ENCODE measurements around the gene ZNF487. TPM values are rescaled to one million over a fixed set of nuclear protein-coding genes. Genes with fewer than 3 reads are reported as not detected.

The ZNF487 gene
- total and polyA plus RNA-seq, 10 of the 15 experiments (the other 5 are each of a cell fraction or from before 2014, with no cell fraction given), result 0.74 to 2.1 (median 1.1) TPM

DNA sequence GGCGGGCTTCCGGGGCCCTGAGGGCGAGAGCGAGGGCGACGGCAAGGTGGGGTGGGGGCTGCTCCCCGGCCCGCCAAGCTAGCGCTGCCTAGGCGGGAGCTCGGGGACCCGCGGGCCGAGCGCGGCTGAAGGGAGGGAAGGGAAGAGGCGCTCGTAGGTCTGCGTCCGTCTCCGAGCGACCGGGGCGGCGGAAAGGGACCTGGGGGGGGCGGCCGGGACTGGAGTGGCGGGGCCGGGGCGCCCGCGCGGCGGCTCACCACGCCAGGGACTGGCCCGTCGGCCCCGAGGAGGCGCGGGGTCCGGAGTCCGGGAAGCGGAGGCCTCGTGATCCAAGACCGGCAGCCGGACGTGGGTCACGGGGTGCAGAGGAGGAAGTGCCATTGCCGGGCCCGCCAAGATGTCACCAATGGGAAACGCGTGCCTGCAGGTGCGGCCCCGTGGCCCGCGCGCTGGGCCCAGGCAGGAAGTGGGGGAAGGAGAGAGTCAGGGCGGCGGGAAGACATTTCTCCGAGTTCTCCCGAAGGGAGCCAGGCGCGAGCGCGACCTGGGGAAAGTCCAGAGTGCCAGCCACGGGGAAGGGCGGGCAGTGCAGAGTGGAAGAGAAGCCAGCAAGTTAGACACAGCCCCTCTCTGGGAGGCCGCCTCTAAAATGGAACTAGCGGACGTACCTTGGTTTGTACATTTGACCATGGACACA, 39.8 kb upstream of the ZNF487 start:
- WGBS (ENCODE audit: insufficient coverage, insufficient replicate concordance, low lambda C conversion rate, missing lambda C conversion rate), result under 1% methylated on average over 40 of the region's 70 CpGs
- H3K4me1 ChIP-seq (ENCODE audit: control insufficient read depth, insufficient read depth, low read length), result peaks cover 35% of the 10 kb centered on the region
- no peaks in the 10 kb centered on the region for H3K9me3 ChIP-seq (replicated peaks; ENCODE audit: control insufficient read depth, insufficient read depth, low read length)
- H3K9ac ChIP-seq (ENCODE audit: control insufficient read depth, insufficient read depth, low read length), result peak overlapping the region; percentile 90
- peak overlapping the region; percentile 90 for H3K27ac ChIP-seq (ENCODE audit: control insufficient read depth, insufficient read depth)
- CTCF ChIA-PET, result interaction anchor here (1.7 kb wide), 1 partner anchor 11 kb away, joined by 5 read pairs; no protein-coding TSS in a partner anchor
- FAIRE-seq (no peak), ATAC-seq (peak; percentile 84), DNase-seq (ENCODE audit: low read depth, low spot score) (no peak)
- BruUV-seq (replicated peaks), result no TSS peak
- peak overlapping the region; percentile 54 for H2AFZ ChIP-seq (ENCODE audit: control insufficient read depth, low read depth, low read length)
- peak overlapping the region; percentile 66 for H3K4me3 ChIP-seq
- H3K79me2 ChIP-seq (ENCODE audit: control insufficient read depth, insufficient read depth, low read length), result peaks cover 97% of the 10 kb centered on the region
- H3K27me3 ChIP-seq (replicated peaks in 1 of 2; ENCODE audit: control insufficient read depth in 2 of 2, insufficient read depth in 2 of 2, low read length in 1 of 2), result no peaks in the 10 kb centered on the region
- H3K4me2 ChIP-seq (ENCODE audit: control insufficient read depth, insufficient read depth), result peak overlapping the region; percentile 85
- intact Hi-C loops (cut with micrococcal nuclease; ENCODE audit: unreplicated experiment) (loop anchor here (1.0 to 10.0 kb wide), 2 partner anchors 10 to 762 kb away; partner anchors contain the start of gene ZNF33B), in situ Hi-C loops (cut with MboI) (loop anchor here (5.0 to 25.0 kb wide), 3 partner anchors 55 to 610 kb away; partner anchors contain the start of gene BMS1)
- SMC1A ChIA-PET (ENCODE audit: uncharacterized antibody, unreplicated experiment), result interaction anchor here (0.9 to 1.0 kb wide), 2 partner anchors 57 to 60 kb away, joined by 3 read pairs; no protein-coding TSS in a partner anchor
- POLR2A ChIA-PET, result interaction anchor here (1.5 to 2.8 kb wide), 3 partner anchors 9 to 57 kb away, joined by 4 to 19 read pairs (median 6); partner anchors contain the start of gene HNRNPF
- RAD21 ChIA-PET (ENCODE audit: unreplicated experiment), result interaction anchor here (1.1 to 1.6 kb wide), 2 partner anchors 11 to 40 kb away, joined by 5 read pairs; partner anchors contain the start of gene ZNF487
- peaks cover 9 to 17% of the 10 kb centered on the region in 2 experiments for H3K36me3 ChIP-seq (ENCODE audit: control insufficient read depth in 2 of 2, insufficient read depth in 2 of 2, low read length in 1 of 2)
- H4K20me1 ChIP-seq (ENCODE audit: control insufficient read depth, insufficient read depth), result peaks cover 15% of the 10 kb centered on the region
- TF ChIP-seq CHD1 (IDR thresholded peaks at IDR 0.05; ENCODE audit: low read depth, low read length), result no peak; the same call in 1 of the 2 replicates
- TF ChIP-seq MXI1 (IDR thresholded peaks at IDR 0.05; ENCODE audit: low read depth, low read length), result peak; percentile 95
- TF ChIP-seq HDAC2 (IDR thresholded peaks at IDR 0.05), result no peak
- TF ChIP-seq WRNIP1 (IDR thresholded peaks at IDR 0.05; ENCODE audit: borderline replicate concordance, low read depth, low read length), result no peak
- peak; percentile 97 for TF ChIP-seq RB1 (IDR thresholded peaks at IDR 0.05; ENCODE audit: borderline replicate concordance)
- TF ChIP-seq CUX1 (IDR thresholded peaks at IDR 0.05; ENCODE audit: insufficient replicate concordance, low read depth, low read length), result no peak
- TF ChIP-seq ZNF384 (IDR thresholded peaks at IDR 0.05; ENCODE audit: borderline replicate concordance, low read depth, low read length), result no peak
- TF ChIP-seq MAX (IDR thresholded peaks at IDR 0.05; ENCODE audit: low read depth, low read length), result peak; percentile 91
- TF ChIP-seq POLR2A (IDR thresholded peaks at IDR 0.05; ENCODE audit: low read depth, low read length), result peak; percentile 82
- TF ChIP-seq YY1 (IDR thresholded peaks at IDR 0.05; ENCODE audit: low read depth, low read length), result peak; percentile 87
- TF ChIP-seq TARDBP (IDR thresholded peaks at IDR 0.05; ENCODE audit: borderline replicate concordance), result no peak
- no peak for TF ChIP-seq RBBP5 (conservative IDR thresholded peaks at IDR 0.05)
- no peak for TF ChIP-seq ZZZ3 (IDR thresholded peaks at IDR 0.05; ENCODE audit: control insufficient read depth, insufficient read length, low read depth)
- no peak for TF ChIP-seq SIX5 (IDR thresholded peaks at IDR 0.05; ENCODE audit: low read depth, low read length, severe bottlenecking)
- TF ChIP-seq CREM (IDR thresholded peaks at IDR 0.05; ENCODE audit: low read depth), result peak; percentile 58
- TF ChIP-seq SKIL (IDR thresholded peaks at IDR 0.05; ENCODE audit: low read depth, poor library complexity, severe bottlenecking), result no peak
- no peak; the same call in 1 of the 2 replicates for TF ChIP-seq BCL11A (IDR thresholded peaks at IDR 0.05; ENCODE audit: low read depth, low read length)

Data from GM12878 (cell line).